LoVo (cell line): Measurements from ENCODE around the gene POLR2H.

ENCODE experiments used
- DNase-seq: peaks from one replicate; pipeline ENCODE4 v3.0.0-alpha.2; 2016; ENCODE audit warnings: low spot score

Gene POLR2H

GRCh38 chr3:184371570-184372018, 10.1 kb downstream of the POLR2H start:
- peak; percentile 84 for DNase-seq

- DNase-seq, result no peak
These were observed 10.8 kb downstream of the POLR2H start for GRCh38 chr3:184372296-184372821.

- DNase-seq, result no peak
These were observed 11.4 kb downstream of the POLR2H start for GRCh38 chr3:184372911-184373310.

GRCh38 chr3:184373422-184373821, 11.9 kb downstream of the POLR2H start:
- DNase-seq, result peak; percentile 36

GRCh38 chr3:184375747-184376461, 14.4 kb downstream of the POLR2H start:
- DNase-seq, result no peak

GRCh38 chr3:184377374-184377773, 15.9 kb downstream of the POLR2H start:
- DNase-seq, result no peak

DNA sequence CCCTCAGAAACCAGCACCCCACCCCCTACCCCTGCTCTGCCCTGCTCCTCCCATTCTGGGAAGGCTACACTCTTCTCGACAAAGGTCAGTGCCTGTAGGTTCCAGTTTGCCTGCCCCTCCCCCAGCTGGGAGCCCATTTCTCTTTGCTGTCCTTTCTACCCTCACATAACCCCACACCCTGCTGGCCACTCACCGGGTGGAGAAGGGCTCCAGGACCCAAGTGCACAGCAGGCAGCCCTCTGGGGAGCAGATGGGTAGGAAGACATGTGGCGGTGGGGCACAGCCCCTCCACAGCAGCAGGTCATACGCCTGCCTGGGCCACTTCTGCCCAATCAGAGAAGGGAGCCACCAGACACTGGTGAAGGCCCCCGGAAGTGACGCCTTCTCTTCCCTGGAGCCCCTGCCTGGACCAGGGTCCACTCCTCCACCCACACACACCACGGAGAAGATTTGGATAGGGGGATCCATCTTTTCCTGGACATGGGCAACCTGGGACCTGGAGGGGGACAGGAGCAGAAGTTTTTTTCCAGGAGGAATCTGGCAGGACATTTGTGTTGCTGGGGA, 16.5 kb downstream of the POLR2H start, which contains the start of gene THPO:
Gene THPO (minus strand): TSS at position 326 of the 564 bp plus-strand sequence. CDS start 1,948 bp downstream, outside the sequence.
- no peak for DNase-seq

GRCh38 chr3:184378651-184379357, 17.3 kb downstream of the POLR2H start:
- DNase-seq, result no peak

DNA sequence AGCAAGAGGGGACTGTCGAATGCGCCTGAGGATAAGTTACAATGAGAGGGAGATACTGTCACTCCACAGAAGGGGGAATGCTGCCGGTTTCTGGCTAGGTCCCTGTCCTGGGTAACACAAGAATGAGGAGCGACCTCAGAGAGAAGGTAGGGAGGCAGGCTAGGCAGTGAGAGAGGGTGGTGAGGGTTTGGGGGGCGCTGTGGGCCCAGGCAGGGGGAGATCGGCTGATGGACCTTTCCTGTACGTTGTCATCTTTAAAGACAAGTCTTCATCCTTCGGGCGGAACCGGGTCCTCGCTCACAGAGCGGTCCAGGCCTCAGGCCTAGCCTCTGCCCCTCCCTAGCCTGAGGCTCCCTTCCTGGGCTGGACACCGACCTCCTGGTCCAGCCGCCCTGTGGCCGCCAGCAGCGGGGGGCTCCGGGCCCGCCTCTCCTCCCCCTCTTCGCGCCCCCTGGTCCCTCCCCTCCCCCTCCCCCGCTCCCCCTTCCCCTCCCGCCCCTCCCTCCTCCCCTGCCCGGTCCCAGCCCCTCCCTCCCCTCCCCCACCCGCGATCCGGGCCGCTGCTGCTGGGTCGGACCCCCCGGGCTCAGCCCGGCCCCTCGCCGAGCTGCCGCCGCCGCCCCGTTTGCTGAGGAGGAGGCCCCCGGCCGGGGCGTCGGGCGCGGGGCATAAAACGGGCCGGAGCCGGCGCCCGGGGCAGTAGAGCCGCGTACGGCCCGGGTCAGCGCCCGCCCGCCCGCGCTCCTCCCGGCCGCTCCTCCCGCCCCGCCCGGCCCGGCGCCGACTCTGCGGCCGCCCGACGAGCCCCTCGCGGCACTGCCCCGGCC, 18.1 kb downstream of the POLR2H start, which contains the start of gene CHRD:
Gene CHRD (plus strand): TSS at position 697 of the 827 bp plus-strand sequence. CDS start 265 bp downstream, outside the sequence.
- DNase-seq, result no peak

- peak; percentile 43 for DNase-seq
These were observed 18.7 kb downstream of the POLR2H start for GRCh38 chr3:184380185-184380626.

GRCh38 chr3:184380627-184381260, 19.2 kb downstream of the POLR2H start:
- no peak for DNase-seq

- no peak for DNase-seq
These were observed 20.0 kb downstream of the POLR2H start for GRCh38 chr3:184381261-184382224.

GRCh38 chr3:184382326-184383032, 21.0 kb downstream of the POLR2H start:
- no peak for DNase-seq

DNA sequence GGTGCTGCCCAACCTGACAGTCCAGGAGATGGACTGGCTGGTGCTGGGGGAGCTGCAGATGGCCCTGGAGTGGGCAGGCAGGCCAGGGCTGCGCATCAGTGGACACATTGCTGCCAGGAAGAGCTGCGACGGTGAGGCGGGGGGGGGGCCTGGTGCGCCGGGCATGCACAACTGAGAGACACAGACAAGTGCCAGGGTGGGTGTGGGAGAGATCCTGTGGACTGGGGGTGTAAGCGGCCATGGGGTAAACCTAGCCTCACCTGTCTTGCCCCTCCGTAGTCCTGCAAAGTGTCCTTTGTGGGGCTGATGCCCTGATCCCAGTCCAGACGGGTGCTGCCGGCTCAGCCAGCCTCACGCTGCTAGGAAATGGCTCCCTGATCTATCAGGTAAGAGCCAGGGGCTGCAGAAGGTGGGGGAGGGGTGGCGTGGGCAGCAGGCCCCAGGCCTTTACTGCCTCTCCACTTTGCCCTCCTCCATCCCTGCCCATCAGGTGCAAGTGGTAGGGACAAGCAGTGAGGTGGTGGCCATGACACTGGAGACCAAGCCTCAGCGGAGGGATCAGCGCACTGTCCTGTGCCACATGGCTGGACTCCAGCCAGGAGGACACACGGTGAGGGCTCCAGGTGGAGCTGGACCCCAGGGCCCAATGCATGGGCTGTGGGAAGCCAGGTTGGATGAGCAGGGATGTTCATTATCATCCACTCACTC, 21.7 kb downstream of the POLR2H start:
- no peak for DNase-seq

GRCh38 chr3:184384342-184384741, 22.8 kb downstream of the POLR2H start:
- DNase-seq, result no peak

DNA sequence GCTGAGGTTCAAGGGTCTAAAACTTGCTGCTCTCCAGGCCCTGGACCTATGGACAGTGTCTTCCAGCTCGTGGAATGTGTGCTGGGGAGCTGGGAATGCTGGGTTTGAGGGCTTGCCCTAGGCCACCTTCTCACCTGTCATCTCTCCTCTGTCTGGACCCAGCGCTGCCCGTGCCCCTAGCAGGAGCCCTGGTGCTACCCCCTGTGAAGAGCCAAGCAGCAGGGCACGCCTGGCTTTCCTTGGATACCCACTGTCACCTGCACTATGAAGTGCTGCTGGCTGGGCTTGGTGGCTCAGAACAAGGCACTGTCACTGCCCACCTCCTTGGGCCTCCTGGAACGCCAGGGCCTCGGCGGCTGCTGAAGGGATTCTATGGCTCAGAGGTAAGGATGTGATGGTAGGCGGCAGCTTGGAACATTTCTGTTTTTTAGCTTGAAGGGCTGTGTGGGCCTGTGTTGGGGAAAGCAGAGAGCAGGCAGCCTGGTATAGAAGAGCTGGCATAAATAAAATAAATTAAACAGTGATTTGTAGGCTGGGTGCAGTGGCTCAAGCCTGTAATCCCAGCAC, 23.4 kb downstream of the POLR2H start:
- DNase-seq, result no peak

GRCh38 chr3:184386047-184386806, 24.7 kb downstream of the POLR2H start:
- DNase-seq, result no peak
